Peyer's patch (tissue), 4 donors: ENCODE data around the gene FOCAD.

Experiments
- POLR2A ChIP-seq, 2 donors: fragments of 450-650 bp; IDR thresholded peaks; one replicate each; pipeline ENCODE4 v1.5.1; 2017; ENCODE audit warnings: antibody characterized with exemption in 2 of 2, mild to moderate bottlenecking in 2 of 2, moderate library complexity in 2 of 2
- TF ChIP-seq, protein P1 (sequence below), 6 experiments: fragments of 450-650 bp in 4 of 6; fragments of 200-600 bp in 2 of 6; sonication (generic) in 1 of 6; IDR thresholded peaks; one replicate each; pipeline ENCODE4 v1.5.1; 2017 to 2019; ENCODE audit warnings: antibody characterized with exemption in 6 of 6, mild to moderate bottlenecking in 3 of 6, moderate library complexity in 1 of 6

DNA sequence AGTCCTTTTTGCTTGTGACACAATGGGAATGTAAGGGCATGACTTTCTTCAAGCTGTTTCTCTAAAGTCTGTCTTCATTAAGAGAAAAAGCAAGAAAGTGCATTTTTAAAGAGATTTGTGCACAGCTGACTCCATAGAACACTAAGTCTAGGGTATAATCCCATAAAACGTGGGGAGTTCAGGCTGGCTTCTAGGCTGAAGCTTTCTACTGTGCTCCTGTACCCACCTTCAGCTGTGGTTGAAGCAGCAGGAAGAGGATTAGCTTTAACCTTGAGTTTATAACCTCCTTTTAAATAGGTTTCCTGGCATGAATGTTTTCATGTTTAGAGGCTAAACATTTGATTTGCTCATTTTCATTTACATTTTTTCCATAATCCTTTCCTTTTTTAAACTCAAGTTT is 220.9 kb downstream of the FOCAD start:
- TF ChIP-seq, protein P1, sequence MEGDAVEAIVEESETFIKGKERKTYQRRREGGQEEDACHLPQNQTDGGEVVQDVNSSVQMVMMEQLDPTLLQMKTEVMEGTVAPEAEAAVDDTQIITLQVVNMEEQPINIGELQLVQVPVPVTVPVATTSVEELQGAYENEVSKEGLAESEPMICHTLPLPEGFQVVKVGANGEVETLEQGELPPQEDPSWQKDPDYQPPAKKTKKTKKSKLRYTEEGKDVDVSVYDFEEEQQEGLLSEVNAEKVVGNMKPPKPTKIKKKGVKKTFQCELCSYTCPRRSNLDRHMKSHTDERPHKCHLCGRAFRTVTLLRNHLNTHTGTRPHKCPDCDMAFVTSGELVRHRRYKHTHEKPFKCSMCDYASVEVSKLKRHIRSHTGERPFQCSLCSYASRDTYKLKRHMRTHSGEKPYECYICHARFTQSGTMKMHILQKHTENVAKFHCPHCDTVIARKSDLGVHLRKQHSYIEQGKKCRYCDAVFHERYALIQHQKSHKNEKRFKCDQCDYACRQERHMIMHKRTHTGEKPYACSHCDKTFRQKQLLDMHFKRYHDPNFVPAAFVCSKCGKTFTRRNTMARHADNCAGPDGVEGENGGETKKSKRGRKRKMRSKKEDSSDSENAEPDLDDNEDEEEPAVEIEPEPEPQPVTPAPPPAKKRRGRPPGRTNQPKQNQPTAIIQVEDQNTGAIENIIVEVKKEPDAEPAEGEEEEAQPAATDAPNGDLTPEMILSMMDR (IDR thresholded peaks at IDR 0.05) = no peak
- TF ChIP-seq POLR2A (IDR thresholded peaks at IDR 0.05) = no peak
